Measurements from ENCODE around the gene BCL3.
"Not testable (repeated sequence)": the region's sequence is repeated elsewhere in the genome, so short reads cannot be mapped to it uniquely, and the experiment has no call there.

Gene BCL3

DNA sequence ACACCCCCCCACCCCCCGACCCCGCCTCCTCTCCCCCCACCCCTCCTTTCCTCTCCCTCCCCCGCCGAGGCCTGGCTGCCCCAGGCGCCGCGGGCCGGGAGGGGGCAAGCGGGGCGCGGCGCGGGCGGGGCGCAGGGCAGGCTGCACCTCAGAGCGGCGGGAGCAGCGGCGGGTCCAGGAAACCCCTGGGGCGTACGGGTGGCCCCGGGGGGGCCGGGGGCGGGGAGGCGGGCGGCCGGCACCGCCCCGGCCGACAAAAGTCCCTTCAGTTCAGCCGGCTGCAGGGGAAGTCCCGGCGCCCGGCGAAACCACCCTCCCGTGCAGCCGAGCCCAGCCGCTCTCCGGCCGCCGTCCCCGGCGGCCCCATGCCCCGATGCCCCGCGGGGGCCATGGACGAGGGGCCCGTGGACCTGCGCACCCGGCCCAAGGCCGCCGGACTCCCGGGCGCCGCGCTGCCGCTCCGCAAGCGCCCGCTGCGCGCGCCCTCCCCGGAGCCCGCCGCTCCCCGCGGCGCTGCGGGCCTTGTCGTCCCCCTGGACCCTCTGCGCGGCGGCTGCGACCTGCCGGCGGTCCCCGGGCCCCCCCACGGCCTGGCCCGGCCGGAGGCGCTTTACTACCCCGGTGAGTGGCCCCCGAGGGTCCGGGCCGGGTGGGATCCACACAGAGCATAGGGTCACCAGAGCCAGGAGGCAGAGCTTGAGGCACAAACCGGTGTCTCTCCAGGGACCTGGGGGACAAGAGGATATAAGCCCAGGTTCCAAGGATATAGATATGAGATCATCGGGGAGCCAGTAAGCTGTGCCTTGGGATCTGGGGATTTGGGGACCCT lies at the start of gene BCL3:
Gene BCL3 (plus strand): TSS at position 283 of the 829 bp plus-strand sequence. CDS start 83 bp downstream, at position 366.
- DNase-seq (ENCODE audit: low spot score), result peak; percentile 70

- DNase-seq (ENCODE audit: low spot score), result no peak
Observed at GRCh38 chr19:44700547-44700946, 48.0 kb upstream of the BCL3 start.

GRCh38 chr19:44701228-44701627 lies 47.3 kb upstream of the BCL3 start:
- DNase-seq (ENCODE audit: low spot score), result no peak

- no peak for DNase-seq (ENCODE audit: low spot score)
Observed at GRCh38 chr19:44702551-44703176, 45.8 kb upstream of the BCL3 start.

DNA sequence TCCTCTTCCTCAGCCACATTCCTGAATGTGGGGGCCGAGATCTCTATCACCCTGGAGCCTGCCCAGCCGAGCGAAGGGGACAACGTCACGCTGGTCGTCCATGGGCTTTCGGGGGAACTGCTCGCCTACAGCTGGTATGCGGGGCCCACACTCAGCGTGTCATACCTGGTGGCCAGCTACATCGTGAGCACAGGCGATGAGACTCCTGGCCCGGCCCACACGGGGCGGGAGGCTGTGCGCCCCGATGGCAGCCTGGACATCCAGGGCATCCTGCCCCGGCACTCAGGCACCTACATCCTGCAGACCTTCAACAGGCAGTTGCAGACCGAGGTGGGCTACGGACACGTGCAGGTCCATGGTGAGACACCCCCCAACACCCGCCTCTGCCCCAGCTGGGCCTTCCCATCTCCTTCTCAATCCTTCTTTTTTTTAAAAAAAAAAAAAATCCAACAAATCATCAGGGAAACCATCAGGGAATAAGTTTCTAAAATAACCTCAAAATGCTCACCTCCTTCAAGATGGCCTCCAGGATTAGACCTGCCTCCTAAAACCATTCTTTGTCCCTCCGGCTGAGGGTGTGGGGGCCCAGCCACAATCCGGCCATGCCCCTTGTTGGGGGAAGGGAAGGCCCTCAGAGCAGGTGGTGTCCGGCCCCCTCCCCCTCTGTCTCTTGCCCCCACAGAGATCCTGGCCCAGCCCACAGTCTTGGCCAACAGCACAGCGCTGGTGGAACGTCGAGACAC lies 45.0 kb upstream of the BCL3 start:
- DNase-seq (ENCODE audit: low spot score), result no peak

DNA sequence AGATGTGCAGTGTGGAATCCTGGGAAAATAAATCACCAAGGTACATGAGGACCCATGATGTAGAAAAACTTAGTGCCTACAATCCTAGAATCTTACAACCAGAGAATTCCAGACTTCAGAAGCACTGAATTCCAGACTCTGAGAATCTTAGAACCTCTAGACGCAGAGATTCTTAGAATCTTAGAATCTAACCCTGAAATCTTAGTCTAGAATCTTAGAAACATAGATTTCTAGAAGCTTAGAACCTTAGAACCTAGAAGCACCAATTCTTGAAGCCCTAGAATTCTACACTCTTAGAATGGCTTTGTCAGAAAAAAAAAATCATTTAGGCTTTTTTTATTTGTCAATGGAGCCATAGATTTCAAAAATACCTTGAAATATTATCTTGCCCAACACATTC lies 43.5 kb upstream of the BCL3 start:
- no peak for DNase-seq (ENCODE audit: low spot score)

DNA sequence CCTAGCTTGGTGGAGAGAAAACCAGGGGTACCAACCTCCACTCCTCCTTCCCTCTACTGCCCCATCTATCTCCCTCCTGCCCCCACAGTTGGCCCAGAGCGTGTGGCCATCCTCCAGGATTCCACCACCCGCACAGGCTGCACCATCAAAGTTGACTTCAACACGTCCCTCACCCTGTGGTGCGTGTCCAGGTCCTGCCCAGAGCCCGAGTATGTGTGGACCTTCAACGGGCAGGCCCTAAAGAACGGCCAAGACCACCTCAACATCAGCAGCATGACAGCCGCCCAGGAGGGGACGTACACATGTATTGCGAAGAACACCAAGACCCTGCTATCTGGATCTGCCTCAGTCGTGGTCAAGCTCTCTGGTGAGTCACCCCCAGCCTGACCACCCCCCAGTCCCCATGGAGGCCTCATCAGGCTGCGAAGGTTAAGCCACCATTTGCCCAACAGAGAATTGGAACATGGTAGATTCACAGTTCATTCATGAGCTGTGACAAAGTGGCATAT lies 43.0 kb upstream of the BCL3 start:
- no peak for DNase-seq (ENCODE audit: low spot score)

DNA sequence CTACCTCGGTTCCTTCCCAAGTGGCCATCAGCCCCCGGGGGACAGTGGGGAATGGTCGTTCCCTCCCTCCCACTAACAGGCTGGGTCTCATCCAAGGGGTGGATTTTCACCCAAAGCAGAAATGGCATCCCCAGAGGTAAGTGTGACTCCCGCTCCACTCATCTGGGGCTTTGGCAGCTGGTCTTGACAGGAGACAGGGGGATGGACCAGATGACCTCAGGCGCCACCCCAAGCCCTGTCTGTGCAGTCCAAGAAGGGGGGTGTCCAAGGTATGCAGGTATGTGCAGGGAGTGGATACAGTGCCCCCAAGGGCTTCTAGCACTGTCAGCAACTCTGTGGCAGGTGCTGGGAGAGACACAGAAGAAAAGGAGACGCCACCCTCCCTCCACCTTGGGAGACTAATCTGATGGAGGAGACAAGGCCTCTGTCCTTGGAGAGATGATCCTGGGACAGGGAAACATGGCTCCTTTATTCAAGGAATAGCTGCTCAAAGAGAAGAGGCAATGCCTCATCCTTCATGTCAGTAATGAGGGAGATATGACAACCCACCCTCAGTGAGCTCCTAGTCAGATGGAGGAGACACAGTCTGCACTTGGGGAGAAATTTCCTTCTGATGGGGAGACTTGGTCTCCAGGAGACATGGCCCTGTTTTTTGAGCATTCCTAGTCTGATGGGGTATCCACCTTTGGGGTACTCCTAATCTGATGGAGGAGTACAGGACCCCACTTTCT lies 41.8 kb upstream of the BCL3 start:
- no peak for DNase-seq (ENCODE audit: low spot score)

GRCh38 chr19:44707794-44708193 lies 40.7 kb upstream of the BCL3 start:
- no peak for DNase-seq (ENCODE audit: low spot score)

GRCh38 chr19:44708940-44709339 lies 39.6 kb upstream of the BCL3 start:
- DNase-seq (ENCODE audit: low spot score), result no peak

DNA sequence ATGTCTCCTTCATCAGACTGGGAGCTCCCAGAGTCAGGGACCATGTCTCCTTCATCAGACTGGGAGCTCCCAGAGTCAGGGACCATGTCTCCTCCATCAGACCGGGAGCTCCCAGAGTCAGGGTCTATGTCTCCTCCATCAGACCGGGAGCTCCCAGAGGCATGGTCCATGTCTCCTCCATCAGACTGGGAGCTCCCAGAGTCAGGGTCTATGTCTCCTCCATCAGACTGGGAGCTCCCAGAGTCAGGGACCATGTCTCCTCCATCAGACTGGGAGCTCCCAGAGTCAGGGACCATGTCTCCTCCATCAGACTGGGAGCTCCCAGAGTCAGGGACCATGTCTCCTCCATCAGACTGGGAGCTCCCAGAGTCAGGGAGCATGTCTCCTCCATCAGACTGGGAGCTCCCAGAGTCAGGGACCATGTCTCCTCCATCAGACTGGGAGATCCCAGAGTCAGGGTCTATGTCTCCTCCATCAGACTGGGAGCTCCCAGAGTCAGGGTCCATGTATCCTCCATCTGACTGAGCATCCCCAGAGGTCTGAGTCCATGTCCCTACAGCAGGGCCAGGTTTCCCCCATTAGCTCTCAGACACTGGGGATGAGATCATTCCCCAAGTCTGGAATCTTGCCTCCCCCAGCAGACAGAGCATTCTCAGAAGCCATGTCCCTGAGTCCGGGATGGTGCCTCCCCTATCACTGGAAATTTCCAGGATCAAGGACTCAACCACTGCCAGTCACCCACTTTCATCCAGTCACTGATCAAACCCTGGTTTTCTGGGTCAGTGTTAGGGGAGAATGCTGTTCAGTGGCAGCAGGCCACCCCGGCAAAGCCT lies 38.9 kb upstream of the BCL3 start:
- not testable (repeated sequence) for DNase-seq (ENCODE audit: low spot score)

DNA sequence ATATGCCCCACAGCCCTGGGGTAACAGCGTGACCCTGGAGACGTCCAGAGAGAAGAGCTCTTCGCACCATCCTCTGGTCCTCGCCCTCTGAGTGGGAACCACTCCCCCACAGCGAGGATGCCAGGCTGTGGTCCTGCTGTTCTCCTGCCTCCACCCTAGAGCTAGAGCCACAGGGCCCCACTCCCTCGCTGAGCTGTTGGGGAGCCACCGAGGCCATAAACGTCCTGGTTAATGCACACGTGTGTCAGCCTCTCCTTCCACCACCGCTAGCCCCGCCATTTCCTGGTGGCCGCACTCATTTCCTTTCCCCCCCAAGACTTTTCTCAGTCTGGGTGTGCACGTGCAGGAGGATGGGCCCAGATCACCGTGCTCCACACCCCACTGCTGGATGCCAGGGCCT lies 38.0 kb upstream of the BCL3 start:
- no peak for DNase-seq (ENCODE audit: low spot score)

DNA sequence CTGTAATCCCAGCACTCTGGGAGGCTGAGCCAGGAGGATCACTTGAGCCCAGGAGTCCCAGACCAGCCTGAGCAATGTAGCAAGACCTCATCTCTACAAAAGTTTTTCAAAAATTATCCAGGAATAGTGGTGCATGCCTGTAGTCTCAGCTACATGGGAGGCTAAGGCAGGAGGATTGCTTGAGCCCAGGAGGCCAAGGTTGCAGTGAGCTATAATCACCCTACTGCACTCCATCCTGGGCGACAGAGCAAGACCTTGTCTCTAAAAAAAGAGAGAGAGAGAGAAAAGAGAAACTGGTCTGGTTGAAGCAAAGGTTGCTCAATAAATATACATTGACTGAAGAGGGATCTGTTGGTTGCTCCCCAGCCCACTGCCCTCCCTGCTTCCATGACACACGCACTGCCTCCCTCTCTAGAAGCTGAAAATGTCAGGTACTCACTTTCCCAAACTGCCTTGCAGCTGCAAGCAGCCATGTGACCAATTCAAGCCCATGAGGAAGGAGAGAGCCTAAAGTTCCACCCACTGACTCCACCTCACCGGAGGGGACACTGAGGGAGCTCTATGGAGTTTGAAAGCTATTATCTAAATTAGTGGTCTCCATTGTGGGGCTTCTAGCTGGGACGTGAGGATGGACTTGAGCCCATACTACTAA lies 35.5 kb upstream of the BCL3 start:
- no peak for DNase-seq (ENCODE audit: low spot score)

DNA sequence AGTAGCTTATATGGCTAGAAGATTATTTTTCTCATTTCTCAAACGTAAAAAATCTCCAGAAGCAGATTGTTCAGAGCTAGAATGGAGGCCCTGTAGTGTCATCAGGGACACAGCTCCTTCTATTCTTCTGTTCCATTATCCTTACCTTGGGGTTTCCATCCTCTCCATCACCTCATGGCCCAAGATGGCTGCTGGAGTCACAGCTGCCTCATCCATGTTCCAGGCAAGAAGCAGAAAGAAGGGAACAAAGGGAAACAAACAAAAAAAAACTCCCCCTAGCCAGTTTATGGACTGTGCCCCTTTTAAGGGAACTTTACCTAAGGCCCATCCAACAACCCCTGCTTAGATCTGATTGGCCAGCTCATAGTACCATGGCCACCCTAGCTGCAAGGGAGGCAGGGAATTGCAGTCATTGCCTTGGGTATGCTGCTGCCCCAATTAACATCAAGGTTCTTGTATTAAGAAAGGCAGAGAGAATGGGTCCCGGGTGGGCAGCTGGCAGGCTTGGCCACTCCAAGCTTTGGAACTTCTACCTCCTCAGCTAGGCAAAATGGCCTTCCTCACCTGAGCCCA lies 33.8 kb upstream of the BCL3 start:
- DNase-seq (ENCODE audit: low spot score), result no peak

DNA sequence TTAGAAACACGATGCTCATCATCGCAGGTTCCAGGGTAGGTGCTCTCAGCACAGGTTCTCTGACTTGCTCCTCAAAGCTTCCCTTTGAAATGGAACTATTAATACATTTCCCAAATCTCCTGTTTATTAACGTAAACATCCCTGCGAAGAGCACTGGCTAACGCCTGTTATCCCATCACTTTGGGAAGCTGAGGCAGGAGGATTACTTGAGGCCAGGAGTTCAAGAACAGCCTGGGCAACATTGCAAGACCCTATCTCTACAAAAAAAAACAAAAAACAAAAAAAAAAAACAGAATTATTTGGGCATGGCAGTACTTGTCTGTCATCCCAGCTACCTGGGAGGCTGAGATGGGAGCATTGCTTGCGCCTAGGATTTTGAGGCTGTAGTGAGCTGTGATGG lies 30.9 kb upstream of the BCL3 start:
- DNase-seq (ENCODE audit: low spot score), result no peak

DNA sequence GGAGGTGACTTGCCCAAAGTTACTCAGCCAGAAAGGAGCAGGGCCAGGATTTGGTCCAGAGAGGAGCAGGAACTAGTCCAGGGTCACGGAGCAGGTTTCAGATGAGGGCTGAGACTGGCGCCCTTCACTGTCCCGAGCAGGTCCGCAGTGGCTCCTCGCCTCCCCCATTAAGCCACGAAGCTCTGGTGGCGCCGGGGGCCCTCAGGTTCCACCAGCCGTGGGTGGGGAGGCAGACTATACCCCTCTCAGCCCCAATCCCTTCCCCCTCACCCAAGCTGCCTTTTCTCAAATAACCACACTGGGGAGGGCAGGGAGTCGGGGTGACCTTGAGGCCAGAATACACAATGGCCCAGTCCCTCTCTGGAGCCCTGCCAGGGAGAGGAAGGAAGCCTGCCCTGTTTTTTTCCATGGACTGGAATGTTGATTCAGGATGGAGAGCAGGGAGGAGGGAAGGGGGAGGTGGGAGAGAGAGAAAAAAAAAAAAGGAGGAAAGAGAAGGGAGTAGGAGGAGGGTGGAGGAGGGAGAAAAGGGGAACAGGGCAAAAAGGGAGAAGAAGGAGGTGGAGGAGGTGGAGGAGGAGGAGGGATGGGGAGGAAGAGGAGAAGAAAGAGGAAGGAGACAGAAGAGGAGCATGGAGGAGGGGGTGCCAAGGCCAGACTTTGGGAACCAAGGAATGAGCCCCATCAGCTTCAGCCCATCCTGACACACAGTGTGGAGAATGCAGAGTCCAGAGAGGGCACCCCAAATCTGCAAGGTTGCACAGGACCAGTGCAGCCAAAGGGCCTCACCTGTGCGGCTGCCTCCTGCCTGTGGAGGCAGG lies 29.9 kb upstream of the BCL3 start:
- peak; percentile 53 for DNase-seq (ENCODE audit: low spot score)

DNA sequence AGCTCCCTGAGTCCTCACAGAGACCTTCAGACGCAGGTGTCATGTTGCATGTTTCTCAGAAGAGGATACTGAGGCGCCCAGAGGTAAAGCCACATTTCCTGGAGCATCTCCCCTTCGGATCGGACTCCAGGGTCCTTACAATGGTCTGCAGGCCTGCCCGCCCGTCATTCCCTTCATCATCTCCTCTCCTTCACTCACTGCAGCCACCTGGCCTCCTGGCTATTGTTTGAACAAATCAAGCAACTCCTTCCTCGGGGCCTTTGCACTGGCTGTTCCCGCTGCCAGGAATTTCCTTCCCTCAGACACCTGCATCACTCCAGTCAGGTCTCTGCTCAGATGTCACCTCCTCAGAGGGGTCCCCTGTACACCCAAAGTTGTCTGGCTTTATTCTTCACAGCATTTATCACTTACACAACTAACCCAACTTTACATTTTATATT lies 29.2 kb upstream of the BCL3 start:
- DNase-seq (ENCODE audit: low spot score), result no peak

- DNase-seq (ENCODE audit: low spot score), result not testable (repeated sequence)
Observed at GRCh38 chr19:44720396-44720795, 28.1 kb upstream of the BCL3 start.

GRCh38 chr19:44720945-44721344 lies 27.6 kb upstream of the BCL3 start:
- DNase-seq (ENCODE audit: low spot score), result no peak
